Tongue (tissue), 3 donors: ENCODE measurements around the gene CSH2. TPM values are rescaled to one million over a fixed set of nuclear protein-coding genes. Genes with fewer than 3 reads are reported as not detected.

Experiments used
- DNase-seq: peaks from one replicate; pipeline ENCODE4 v3.0.0-alpha.2; 2015
- small RNA-seq: library from RNA; depleted of rRNA; stranded (forward); fragments of <200 nt; gene quantifications from one replicate; pipeline ENCODE3, GENCODE V24; 2014; ENCODE audit warnings: low replicate concordance
- total RNA-seq: library from RNA; depleted of rRNA; stranded (reverse); fragments of >200 nt; gene quantifications from one replicate; pipeline ENCODE4 v1.2.3, GENCODE V29; 2014

CSH2 gene
- total RNA-seq, 1 donor from 2014 or later = not detected

- peak; percentile 46 for DNase-seq
These were observed 38.9 kb downstream of the CSH2 start for GRCh38 chr17:63834431-63835166.

DNA sequence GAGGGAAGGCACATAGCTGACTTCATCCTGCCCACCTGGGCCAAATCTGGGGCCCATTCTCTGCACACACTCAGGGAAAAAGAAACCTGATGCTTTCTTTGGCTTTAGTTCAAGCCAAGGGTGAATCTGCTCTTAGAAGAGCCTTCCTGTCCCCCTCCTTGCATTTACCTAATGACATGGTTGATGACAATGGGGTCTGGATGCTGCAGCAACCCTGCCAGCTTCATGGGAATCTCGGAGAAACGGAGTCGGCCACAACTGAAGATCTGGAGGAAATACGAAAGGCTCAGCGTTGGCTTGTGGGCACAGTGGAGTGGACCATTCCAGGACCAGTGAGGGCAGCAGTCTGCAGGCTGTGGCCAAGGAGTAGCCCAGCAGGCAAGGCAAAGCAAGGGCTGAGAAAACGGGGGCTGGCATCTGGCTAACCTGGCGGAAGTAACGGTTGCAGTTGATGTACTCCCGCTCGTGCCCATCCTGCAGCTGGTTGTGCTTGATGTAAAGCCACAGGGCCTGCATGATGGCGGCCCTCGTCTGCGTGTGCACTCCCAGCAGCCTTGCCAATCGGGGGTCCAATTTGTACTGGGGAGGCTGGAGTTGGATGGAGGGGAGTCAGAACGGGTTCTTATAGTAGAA lies 39.6 kb downstream of the CSH2 start:
- no peak for DNase-seq

DNA sequence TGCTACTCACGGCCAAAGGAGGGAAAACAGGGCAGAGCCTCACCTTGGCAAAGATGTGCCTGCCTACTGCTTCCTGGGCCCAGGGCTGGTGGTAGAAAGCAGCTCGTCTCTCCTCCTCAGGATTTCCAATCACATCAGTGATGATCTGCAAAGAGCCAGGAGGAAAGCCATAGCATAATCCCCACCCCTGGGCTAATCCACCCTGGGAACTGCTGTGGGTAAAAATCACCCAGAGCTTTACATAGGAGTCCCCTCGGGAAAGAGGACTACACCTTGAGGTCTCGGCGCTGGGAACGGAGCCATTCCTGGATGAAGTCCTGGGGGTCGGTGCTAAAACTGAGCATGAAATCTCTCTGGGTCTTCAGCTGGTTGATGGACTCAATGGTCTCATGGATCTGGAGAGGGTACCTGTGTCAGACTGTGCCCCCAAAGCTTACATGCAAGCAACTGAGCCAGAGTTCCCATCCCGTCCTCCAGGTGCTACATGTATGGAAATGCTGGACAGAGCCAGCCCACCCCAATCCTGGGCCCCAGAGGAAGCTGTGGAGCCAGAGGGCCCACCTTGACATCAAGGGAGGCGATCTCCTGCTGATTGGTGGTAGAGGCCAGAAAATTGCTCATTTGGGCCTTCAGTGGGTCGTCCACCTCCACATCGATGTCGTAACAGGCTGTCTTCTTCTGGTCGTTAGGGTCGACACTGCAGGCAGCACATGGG lies 40.3 kb downstream of the CSH2 start:
- no peak for DNase-seq

DNA sequence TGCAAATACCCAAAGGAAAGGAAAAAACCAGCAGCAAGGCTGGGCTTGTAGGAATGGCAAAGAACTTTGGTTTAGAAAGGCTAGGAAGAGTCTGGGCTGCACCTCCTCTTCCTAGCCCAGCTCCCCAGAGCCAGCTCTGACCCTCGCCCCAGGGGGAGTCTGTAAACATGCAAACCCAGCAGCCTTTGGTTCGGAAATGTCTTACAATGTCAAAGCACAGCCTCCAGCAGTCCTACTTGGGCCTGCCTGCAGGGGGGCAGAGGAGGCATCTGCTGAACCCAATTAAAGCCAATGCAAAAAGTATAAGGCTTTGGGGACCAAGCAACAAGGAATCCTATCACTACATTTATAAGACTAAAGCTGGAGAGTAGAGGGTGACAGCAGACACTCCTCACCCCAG lies 41.0 kb downstream of the CSH2 start:
- no peak for DNase-seq

- no peak for DNase-seq
These were observed 41.5 kb downstream of the CSH2 start for GRCh38 chr17:63832014-63832413.

GRCh38 chr17:63831505-63831904 lies 42.0 kb downstream of the CSH2 start:
- DNase-seq = no peak

- DNase-seq = no peak
These were observed 42.5 kb downstream of the CSH2 start for GRCh38 chr17:63830904-63831491.

- no peak for DNase-seq
These were observed 43.2 kb downstream of the CSH2 start for GRCh38 chr17:63830278-63830677.

DNA sequence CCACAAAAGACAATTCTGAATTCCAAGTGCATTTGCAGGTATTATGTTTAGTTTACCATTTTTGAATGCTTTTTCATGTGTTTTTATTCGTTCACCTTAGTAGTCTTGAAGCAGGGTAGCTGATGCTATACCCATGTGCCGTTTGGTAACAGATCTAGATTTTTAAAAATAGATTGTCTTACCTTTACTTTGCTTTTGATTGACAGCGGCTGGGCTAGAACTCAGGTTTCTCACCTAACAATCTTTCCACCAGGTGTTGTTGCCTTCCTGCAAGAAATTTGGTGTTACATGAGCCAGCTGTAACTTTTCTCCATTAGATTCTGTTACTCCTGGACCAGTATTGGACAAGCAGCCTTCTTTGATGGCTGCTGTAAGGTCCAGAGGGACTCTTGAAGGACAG lies 44.5 kb downstream of the CSH2 start:
- DNase-seq = no peak

DNA sequence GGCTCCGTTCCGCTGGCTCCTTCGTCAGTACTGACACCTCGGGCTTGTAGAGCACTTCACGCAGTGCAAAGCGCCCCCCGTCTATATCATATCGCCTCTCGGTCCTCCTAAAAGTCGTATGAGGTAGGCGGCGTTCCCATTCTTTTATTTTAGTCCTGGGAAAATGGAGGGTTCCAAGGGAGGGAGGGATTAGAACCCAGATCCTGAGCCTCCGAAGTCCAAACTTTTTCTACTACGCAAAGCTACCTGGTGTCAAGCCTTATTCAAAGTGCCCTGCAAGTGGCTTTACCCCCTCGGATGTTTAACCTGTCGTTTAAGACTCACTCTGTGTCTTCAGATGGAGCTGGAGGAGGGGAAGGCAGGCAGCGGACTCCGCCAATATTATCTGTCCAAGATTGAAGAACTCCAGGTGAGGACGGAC lies 45.7 kb downstream of the CSH2 start:
- no peak for DNase-seq

- DNase-seq = peak; percentile 99
These were observed 46.3 kb downstream of the CSH2 start, which contains the start of the genes FTSJ3 and PSMC5 for GRCh38 chr17:63827002-63827800. Gene FTSJ3 (minus strand): TSS chr17:63827663. CDS start chr17:63826902, 761 bp downstream. Gene PSMC5 (plus strand): TSS chr17:63827431. CDS start chr17:63827491, 60 bp downstream.

GRCh38 chr17:63826468-63827001 lies 46.9 kb downstream of the CSH2 start:
- no peak for DNase-seq

GRCh38 chr17:63824362-63824761 lies 49.1 kb downstream of the CSH2 start:
- no peak for DNase-seq

- DNase-seq = no peak
These were observed 49.7 kb downstream of the CSH2 start for GRCh38 chr17:63823659-63824331.

- DNase-seq = no peak
These were observed 50.9 kb downstream of the CSH2 start for GRCh38 chr17:63822537-63822936.

Small RNAs within 50 kb of the gene (small RNA-seq; reads per million reads assigned to genes)
- gene AC040958.1 = not detected
- not detected for gene AC127029.1
- gene GH1 = not detected

Other genes with a start within 250 kb of the CSH2 start
- 9.9 TPM for gene LIMD2, start 173.6 kb downstream of the CSH2 start, total RNA-seq
- 23.9 TPM for gene STRADA, start 131.9 kb downstream of the CSH2 start, total RNA-seq
- gene CCDC47, start 100.1 kb downstream of the CSH2 start, total RNA-seq = 102 TPM
- 105 TPM for gene DDX42, start 99.5 kb downstream of the CSH2 start, total RNA-seq
- 47.2 TPM for gene PSMC5, start 46.2 kb downstream of the CSH2 start, total RNA-seq
- gene FTSJ3, start 46.0 kb downstream of the CSH2 start, total RNA-seq = 42.9 TPM
- gene SMARCD2, start 31.0 kb downstream of the CSH2 start, total RNA-seq = 69.4 TPM
- not detected for gene GH2, start 8.3 kb upstream of the CSH2 start, total RNA-seq
- not detected for gene CSH1, start 22.9 kb upstream of the CSH2 start, total RNA-seq
- gene CSHL1, start 37.6 kb upstream of the CSH2 start, total RNA-seq = not detected
- not detected for gene GH1, start 45.2 kb upstream of the CSH2 start, total RNA-seq
- gene CD79B, start 58.7 kb upstream of the CSH2 start, total RNA-seq = 7.7 TPM
- gene SCN4A, start 99.2 kb upstream of the CSH2 start, total RNA-seq = 46.2 TPM
- 1.3 TPM for gene PRR29, start 124.7 kb upstream of the CSH2 start, total RNA-seq
- 49.1 TPM for gene ICAM2, start 147.0 kb upstream of the CSH2 start, total RNA-seq